ENCODE results near the gene ST14. TPM values are rescaled to one million over a fixed set of nuclear protein-coding genes. Genes with fewer than 3 reads are reported as not detected.

ST14 gene
- total RNA-seq, 1 experiment from 2014 or later: 0.30 TPM

- DNase-seq (ENCODE audit: low spot score): no peak
- Histone ChIP-seq H3K27me3 (replicated peaks; ENCODE audit: insufficient read depth, low read depth, low read length, poor library complexity) (peaks cover 9% of the 10 kb centered on the region), H3K36me3 (ENCODE audit: insufficient read depth, low read length, poor library complexity, severe bottlenecking) (no peaks in the 10 kb centered on the region), H3K27ac (ENCODE audit: low read depth, low read length, poor library complexity, severe bottlenecking) (no peak overlapping the region), H3K4me1 (ENCODE audit: insufficient read depth, low read length, poor library complexity, severe bottlenecking) (no peaks in the 10 kb centered on the region), H3K9me3 (ENCODE audit: low read depth, low read length, poor library complexity, severe bottlenecking) (no peaks in the 10 kb centered on the region), H3K4me3 (ENCODE audit: low read depth, low read length, poor library complexity, severe bottlenecking) (no peak overlapping the region)
- TF ChIP-seq EZH2 (IDR thresholded peaks at IDR 0.05; ENCODE audit: borderline replicate concordance, low read depth, low read length, poor library complexity, severe bottlenecking) (no peak), CTCF (conservative IDR thresholded peaks at IDR 0.05; ENCODE audit: low read depth, low read length) (no peak)
- ChIA-PET CTCF (interaction anchor here (0.6 kb wide), 1 partner anchor 19 kb away, joined by 4 read pairs; no protein-coding TSS in a partner anchor), POLR2A (ENCODE audit: low non-redundant PET) (no interaction called here)
- BruUV-seq (replicated peaks): no TSS peak
- intact Hi-C loops (cut with micrococcal nuclease; ENCODE audit: unreplicated experiment): no loop called here
Measured at GRCh38 chr11:130167146-130167545, 7.6 kb downstream of the ST14 start.

- no TSS peak for BruUV-seq (replicated peaks)
- TF ChIP-seq EZH2 (IDR thresholded peaks at IDR 0.05; ENCODE audit: borderline replicate concordance, low read depth, low read length, poor library complexity, severe bottlenecking) (no peak), CTCF (conservative IDR thresholded peaks at IDR 0.05; ENCODE audit: low read depth, low read length) (no peak)
Measured at GRCh38 chr11:130168105-130168504, 8.5 kb downstream of the ST14 start.

GRCh38 chr11:130170345-130170744 is 10.8 kb downstream of the ST14 start:
- intact Hi-C loops (cut with micrococcal nuclease; ENCODE audit: unreplicated experiment): no loop called here
- no TSS peak for BruUV-seq (replicated peaks)
- Histone ChIP-seq H3K27me3 (replicated peaks; ENCODE audit: insufficient read depth, low read depth, low read length, poor library complexity) (no peaks in the 10 kb centered on the region), H3K9me3 (ENCODE audit: low read depth, low read length, poor library complexity, severe bottlenecking) (no peaks in the 10 kb centered on the region), H3K4me3 (ENCODE audit: low read depth, low read length, poor library complexity, severe bottlenecking) (no peak overlapping the region), H3K4me1 (ENCODE audit: insufficient read depth, low read length, poor library complexity, severe bottlenecking) (no peaks in the 10 kb centered on the region), H3K27ac (ENCODE audit: low read depth, low read length, poor library complexity, severe bottlenecking) (no peak overlapping the region), H3K36me3 (ENCODE audit: insufficient read depth, low read length, poor library complexity, severe bottlenecking) (no peaks in the 10 kb centered on the region)
- CTCF ChIA-PET: no interaction called here
- TF ChIP-seq EZH2 (IDR thresholded peaks at IDR 0.05; ENCODE audit: borderline replicate concordance, low read depth, low read length, poor library complexity, severe bottlenecking) (no peak), CTCF (conservative IDR thresholded peaks at IDR 0.05; ENCODE audit: low read depth, low read length) (no peak)
- POLR2A ChIA-PET (ENCODE audit: low non-redundant PET): no interaction called here
- no peak for DNase-seq (ENCODE audit: low spot score)

More at GRCh38 chr11:130168105-130168504, 8.5 kb downstream of the ST14 start:
- no peaks in the 10 kb centered on the region for H3K36me3 ChIP-seq (ENCODE audit: insufficient read depth, low read length, poor library complexity, severe bottlenecking)
- no peak for DNase-seq (ENCODE audit: low spot score)
- H3K9me3 ChIP-seq (ENCODE audit: low read depth, low read length, poor library complexity, severe bottlenecking): no peaks in the 10 kb centered on the region
- no peak overlapping the region for H3K27ac ChIP-seq (ENCODE audit: low read depth, low read length, poor library complexity, severe bottlenecking)
- POLR2A ChIA-PET (ENCODE audit: low non-redundant PET): interaction anchor here (0.7 kb wide), 1 partner anchor 18 kb away, joined by 3 read pairs; no protein-coding TSS in a partner anchor
- CTCF ChIA-PET: no interaction called here
- H3K4me3 ChIP-seq (ENCODE audit: low read depth, low read length, poor library complexity, severe bottlenecking): no peak overlapping the region
- intact Hi-C loops (cut with micrococcal nuclease; ENCODE audit: unreplicated experiment): no loop called here
- H3K27me3 ChIP-seq (replicated peaks; ENCODE audit: insufficient read depth, low read depth, low read length, poor library complexity): no peaks in the 10 kb centered on the region
- H3K4me1 ChIP-seq (ENCODE audit: insufficient read depth, low read length, poor library complexity, severe bottlenecking): no peaks in the 10 kb centered on the region
